Parathyroid adenoma (tissue), 2 donors: ENCODE data around the gene NEIL1.
A peak's percentile ranks its signal among the peaks of the same experiment; 100 is the strongest.
"Not testable (repeated sequence)": the region's sequence is repeated elsewhere in the genome, so short reads cannot be mapped to it uniquely, and the experiment has no call there.

Source experiments
- H2AFZ ChIP-seq: fragments of 300-600 bp; sonication (generic); one replicate; pipeline ENCODE4 v1.7.0; 2017; ENCODE audit warnings: antibody characterized with exemption, mild to moderate bottlenecking
- H3K27ac ChIP-seq: fragments of 300-600 bp; sonication (generic); one replicate; pipeline ENCODE4 v1.7.0; 2017
- H3K27me3 ChIP-seq: fragments of 300-600 bp; sonication (generic); one replicate; pipeline ENCODE4 v1.7.0; 2017; ENCODE audit warnings: low read length; ENCODE audit not compliant: control insufficient read depth, insufficient read depth
- H3K36me3 ChIP-seq: fragments of 300-600 bp; sonication (generic); one replicate; pipeline ENCODE4 v1.7.0; 2017; ENCODE audit warnings: low read length; ENCODE audit not compliant: control insufficient read depth, insufficient read depth
- H3K4me1 ChIP-seq: fragments of 300-600 bp; sonication (generic); one replicate; pipeline ENCODE4 v1.7.0; 2017; ENCODE audit warnings: control low read depth
- H3K4me2 ChIP-seq: fragments of 300-600 bp; sonication (generic); one replicate; pipeline ENCODE4 v1.7.0; 2017; ENCODE audit warnings: low read length
- H3K4me3 ChIP-seq: fragments of 300-600 bp; sonication (generic); one replicate; pipeline ENCODE4 v1.7.0; 2017; ENCODE audit warnings: low read depth, low read length
- H3K79me2 ChIP-seq: fragments of 300-600 bp; sonication (generic); one replicate; pipeline ENCODE4 v1.7.0; 2017; ENCODE audit warnings: control low read depth
- H3K9ac ChIP-seq: fragments of 300-600 bp; sonication (generic); one replicate; pipeline ENCODE4 v1.7.0; 2017; ENCODE audit warnings: mild to moderate bottlenecking
- H3K9me3 ChIP-seq: fragments of 300-600 bp; sonication (generic); one replicate; pipeline ENCODE4 v1.7.0; 2017; ENCODE audit warnings: low read length; ENCODE audit not compliant: control insufficient read depth
- TF ChIP-seq, protein P1 (sequence below): fragments of 300-600 bp; sonication (generic); IDR thresholded peaks from one replicate; pipeline ENCODE4 v1.7.0; 2017; ENCODE audit warnings: antibody characterized with exemption, mild to moderate bottlenecking
- donor health status: primary hyperparathyroidism.

The NEIL1 gene

DNA sequence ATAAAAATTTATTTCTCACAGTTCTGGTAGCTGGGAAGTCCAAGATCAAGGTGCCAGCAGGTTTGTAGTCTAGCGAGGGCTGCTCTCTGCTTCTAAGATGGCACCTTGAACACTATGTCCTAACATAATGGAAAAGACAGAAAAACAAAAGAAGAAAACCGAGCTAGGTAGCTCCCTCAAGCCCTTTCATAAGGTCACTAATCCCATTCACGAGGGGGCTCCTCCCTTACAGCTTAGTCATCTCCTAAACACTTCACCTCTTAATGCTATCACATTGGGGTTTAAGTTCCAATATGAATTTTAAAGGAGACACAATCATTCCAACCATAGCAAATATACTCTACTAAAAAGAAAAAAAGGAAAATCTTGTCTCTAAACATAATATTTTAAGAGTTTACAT lies 40.7 kb upstream of the NEIL1 start:
- H3K27ac ChIP-seq: no peak overlapping the region
- peaks cover 3% of the 10 kb centered on the region for H3K4me1 ChIP-seq
- H3K9me3 ChIP-seq: no peaks in the 10 kb centered on the region
- no peak overlapping the region for H3K4me2 ChIP-seq
- no peaks in the 10 kb centered on the region for H3K36me3 ChIP-seq
- no peaks in the 10 kb centered on the region for H3K27me3 ChIP-seq
- H2AFZ ChIP-seq: no peak overlapping the region
- H3K79me2 ChIP-seq: no peaks in the 10 kb centered on the region
- TF ChIP-seq, protein P1, sequence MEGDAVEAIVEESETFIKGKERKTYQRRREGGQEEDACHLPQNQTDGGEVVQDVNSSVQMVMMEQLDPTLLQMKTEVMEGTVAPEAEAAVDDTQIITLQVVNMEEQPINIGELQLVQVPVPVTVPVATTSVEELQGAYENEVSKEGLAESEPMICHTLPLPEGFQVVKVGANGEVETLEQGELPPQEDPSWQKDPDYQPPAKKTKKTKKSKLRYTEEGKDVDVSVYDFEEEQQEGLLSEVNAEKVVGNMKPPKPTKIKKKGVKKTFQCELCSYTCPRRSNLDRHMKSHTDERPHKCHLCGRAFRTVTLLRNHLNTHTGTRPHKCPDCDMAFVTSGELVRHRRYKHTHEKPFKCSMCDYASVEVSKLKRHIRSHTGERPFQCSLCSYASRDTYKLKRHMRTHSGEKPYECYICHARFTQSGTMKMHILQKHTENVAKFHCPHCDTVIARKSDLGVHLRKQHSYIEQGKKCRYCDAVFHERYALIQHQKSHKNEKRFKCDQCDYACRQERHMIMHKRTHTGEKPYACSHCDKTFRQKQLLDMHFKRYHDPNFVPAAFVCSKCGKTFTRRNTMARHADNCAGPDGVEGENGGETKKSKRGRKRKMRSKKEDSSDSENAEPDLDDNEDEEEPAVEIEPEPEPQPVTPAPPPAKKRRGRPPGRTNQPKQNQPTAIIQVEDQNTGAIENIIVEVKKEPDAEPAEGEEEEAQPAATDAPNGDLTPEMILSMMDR: no peak
- H3K9ac ChIP-seq: no peak overlapping the region
- H3K4me3 ChIP-seq: no peak overlapping the region

DNA sequence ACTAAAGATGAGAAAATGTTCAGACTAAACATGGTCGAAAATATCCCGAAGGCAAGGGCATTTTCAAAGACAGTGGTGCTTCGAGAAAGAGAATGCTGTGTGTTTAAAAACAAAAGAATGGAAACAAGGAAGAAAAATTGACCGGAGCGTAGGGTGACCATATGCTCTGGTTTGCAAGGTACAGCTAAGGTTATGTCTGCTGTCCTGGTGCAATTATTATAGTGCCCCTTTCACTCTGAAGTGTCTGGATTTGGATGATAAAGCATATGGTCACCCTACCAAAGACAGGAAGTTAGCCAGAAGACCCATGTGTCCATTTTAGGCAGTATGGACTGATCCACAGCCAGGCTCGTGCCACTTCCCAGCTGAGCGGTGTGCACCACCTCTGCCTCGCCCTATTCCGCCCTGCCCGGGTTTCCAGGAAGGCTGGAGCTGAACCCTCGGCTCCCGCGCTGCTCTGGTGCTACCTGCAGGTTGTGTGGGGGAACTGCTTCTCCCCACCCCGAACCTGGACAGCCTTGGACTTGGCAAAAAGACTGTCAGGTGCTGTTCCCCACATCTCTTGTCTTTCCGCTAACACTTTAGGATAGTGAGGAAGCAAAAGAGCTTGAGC lies 39.0 kb upstream of the NEIL1 start:
- H3K9ac ChIP-seq: no peak overlapping the region
- H3K36me3 ChIP-seq: no peaks in the 10 kb centered on the region
- TF ChIP-seq, protein P1: peak; percentile 38
- H3K79me2 ChIP-seq: no peaks in the 10 kb centered on the region
- no peak overlapping the region for H2AFZ ChIP-seq
- H3K9me3 ChIP-seq: no peaks in the 10 kb centered on the region
- no peak overlapping the region for H3K4me3 ChIP-seq
- no peaks in the 10 kb centered on the region for H3K27me3 ChIP-seq
- H3K27ac ChIP-seq: no peak overlapping the region
- peak overlapping the region; percentile 42 for H3K4me2 ChIP-seq
- peaks cover 3% of the 10 kb centered on the region for H3K4me1 ChIP-seq

DNA sequence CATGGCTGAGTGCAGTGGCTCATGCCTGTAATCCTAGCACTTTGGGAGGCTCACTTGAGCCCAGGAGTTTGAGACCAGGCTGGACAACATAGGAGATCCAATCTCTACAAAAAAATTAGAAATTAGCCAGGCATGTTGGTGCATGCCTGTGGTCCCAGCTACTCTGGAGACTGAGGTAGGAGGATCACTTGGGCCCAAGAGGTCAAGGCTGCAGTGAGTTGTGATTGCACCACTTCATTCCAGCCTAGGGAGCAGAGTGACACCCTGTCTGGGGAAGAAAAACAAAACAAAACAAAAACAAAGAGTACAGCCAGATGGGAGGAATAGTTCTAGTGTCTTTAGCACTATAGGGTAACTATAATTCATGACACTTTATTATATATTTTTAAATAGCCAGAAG lies 37.1 kb upstream of the NEIL1 start:
- no peaks in the 10 kb centered on the region for H3K79me2 ChIP-seq
- no peak overlapping the region for H2AFZ ChIP-seq
- H3K36me3 ChIP-seq: no peaks in the 10 kb centered on the region
- H3K27me3 ChIP-seq: no peaks in the 10 kb centered on the region
- no peaks in the 10 kb centered on the region for H3K9me3 ChIP-seq
- H3K27ac ChIP-seq: no peak overlapping the region
- no peak overlapping the region for H3K4me3 ChIP-seq
- peaks cover 2% of the 10 kb centered on the region for H3K4me1 ChIP-seq
- no peak overlapping the region for H3K9ac ChIP-seq
- TF ChIP-seq, protein P1: no peak
- no peak overlapping the region for H3K4me2 ChIP-seq

DNA sequence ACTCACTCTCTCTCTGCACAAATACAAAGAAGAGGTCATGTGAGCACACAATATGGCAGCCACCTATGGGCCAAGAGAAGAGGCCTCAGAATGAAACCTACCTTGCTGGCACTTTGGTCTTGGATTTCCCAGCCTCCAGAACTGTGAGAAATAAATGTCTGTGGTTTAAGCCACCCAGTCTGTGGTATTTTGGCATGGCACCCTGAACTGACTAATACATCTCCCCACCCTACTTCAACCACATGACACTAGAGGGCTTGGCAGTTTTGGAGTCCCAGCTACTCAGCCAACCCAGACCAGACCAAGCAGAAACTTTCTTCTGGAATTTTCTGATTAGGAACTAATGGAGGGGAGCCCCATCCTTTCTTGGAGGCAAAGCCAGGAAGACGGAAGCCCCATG lies 34.3 kb upstream of the NEIL1 start:
- not testable (repeated sequence) for H3K4me1 ChIP-seq, H3K27ac ChIP-seq, H3K79me2 ChIP-seq, H3K9ac ChIP-seq, H3K4me3 ChIP-seq, H3K9me3 ChIP-seq, H2AFZ ChIP-seq, H3K4me2 ChIP-seq, H3K27me3 ChIP-seq, H3K36me3 ChIP-seq

DNA sequence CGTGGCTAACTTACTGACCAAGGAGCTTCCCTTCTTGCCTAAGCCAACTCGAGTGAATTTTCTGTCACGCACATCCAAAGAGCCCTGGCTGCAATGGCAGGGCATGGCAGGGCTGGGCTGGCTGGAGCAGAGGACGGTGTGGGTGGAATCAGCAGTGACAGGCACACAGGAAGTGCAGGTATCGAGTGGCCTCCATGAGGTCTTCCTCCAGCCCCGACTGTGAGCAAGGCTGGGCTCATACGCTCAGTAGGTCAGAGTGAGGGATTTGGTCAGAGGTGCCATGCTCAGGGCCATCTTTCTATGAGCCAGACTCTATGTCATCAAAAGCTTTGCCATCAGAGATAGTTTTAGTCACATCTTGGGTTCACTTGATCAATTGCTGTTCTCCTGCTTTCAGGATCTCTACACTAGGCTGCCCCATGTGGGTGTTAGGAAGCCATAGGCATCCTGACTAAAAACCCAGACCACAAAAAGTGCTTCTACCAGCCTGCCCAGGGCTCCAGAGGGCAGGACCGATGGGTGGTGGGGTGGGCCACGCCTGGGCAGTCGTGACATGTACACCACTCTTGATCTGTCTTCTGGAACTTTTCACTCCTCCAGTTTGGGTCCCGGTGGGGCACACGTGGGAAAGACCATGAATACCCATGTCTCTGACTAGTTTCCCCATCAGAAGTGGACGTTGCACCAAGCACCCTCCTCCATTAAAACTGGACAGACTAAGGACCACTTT lies 33.6 kb upstream of the NEIL1 start:
- no peak overlapping the region for H3K4me3 ChIP-seq
- H3K9ac ChIP-seq: no peak overlapping the region
- no peaks in the 10 kb centered on the region for H3K27me3 ChIP-seq
- H2AFZ ChIP-seq: no peak overlapping the region
- no peaks in the 10 kb centered on the region for H3K79me2 ChIP-seq
- no peaks in the 10 kb centered on the region for H3K4me1 ChIP-seq
- no peaks in the 10 kb centered on the region for H3K9me3 ChIP-seq
- no peak overlapping the region for H3K4me2 ChIP-seq
- TF ChIP-seq, protein P1: no peak
- no peak overlapping the region for H3K27ac ChIP-seq
- no peaks in the 10 kb centered on the region for H3K36me3 ChIP-seq
